HepG2 (cell line): ENCODE data around the gene CD68. TPM values are rescaled to one million over a fixed set of nuclear protein-coding genes. Genes with fewer than 3 reads are reported as not detected.

Experiments
- ATAC-seq: fragments of 200-7000 bp; cut with Tn5 transposase; 3 replicates; pipeline ENCODE4 v1.9.1; 2020; ENCODE audit warnings: mild to moderate bottlenecking, moderate library complexity
- BruUV-seq: library from RNA; stranded (reverse); fragments of 400-500 nt; replicated peaks from 2 replicates; lab custom pipeline; 2021; lab: Mats Ljungman, UMichigan
- CTCF ChIA-PET: fragments of 300-600 bp; formaldehyde crosslinking; extraction: SDS; loops from one replicate; lab custom pipeline; 2021; ENCODE audit warnings: low total read pairs, inconsistent platforms, low intra/inter-chr PET ratio; lab: Yijun Ruan, JAX
- POLR2A ChIA-PET: fragments of 350-600 bp; sonication (Branson Sonifier 250); formaldehyde crosslinking; loops from one replicate; lab custom pipeline; 2020; ENCODE audit warnings: antibody characterized with exemption, inconsistent platforms; lab: Yijun Ruan, JAX
- DNase-seq: peaks from one replicate; pipeline ENCODE4 v3.0.0-alpha.2; 2015; ENCODE audit warnings: low spot score
- FAIRE-seq: peaks from 3 replicates; lab custom pipeline; 2011; peaks lifted over from hg19 to GRCh38; lab: Jason Lieb, UNC
- H2AFZ ChIP-seq: one replicate; pipeline ENCODE4 v1.6.1; 2011; ENCODE audit warnings: low read length, inconsistent platforms
- H3K27ac ChIP-seq: fragments of 300-600 bp; 3 replicates; pipeline ENCODE4 v1.8.0; 2011; ENCODE audit warnings: mixed run types, mild to moderate bottlenecking, mixed read lengths, low read length, inconsistent platforms; ENCODE audit not compliant: insufficient read depth; ENCODE audit errors: extremely low read length
- H3K27me3 ChIP-seq, 2 experiments: fragments of 200-600 bp in 1 of 2; 2 replicates in 1 of 2; 3 replicates in 1 of 2; pipeline versions ENCODE4 v1.6.0 to v1.8.0; 2011; ENCODE audit warnings: low read length in 2 of 2, mild to moderate bottlenecking in 2 of 2, moderate library complexity in 2 of 2, inconsistent platforms in 1 of 2; ENCODE audit not compliant: insufficient read depth in 2 of 2, control insufficient read depth in 1 of 2
- H3K36me3 ChIP-seq, 2 experiments: fragments of 200-600 bp in 1 of 2; replicated peaks in 1 of 2; 2 replicates in 1 of 2; 3 replicates in 1 of 2; pipeline versions ENCODE4 v1.5.1 to v1.8.0; 2011; ENCODE audit warnings: low read length in 2 of 2, inconsistent platforms in 1 of 2; ENCODE audit not compliant: insufficient read depth in 2 of 2, control insufficient read depth in 1 of 2
- H3K4me1 ChIP-seq: 2 replicates; pipeline ENCODE4 v1.5.1; 2012; ENCODE audit warnings: low read length, inconsistent platforms; ENCODE audit not compliant: insufficient read depth
- H3K4me2 ChIP-seq: 2 replicates; pipeline ENCODE4 v1.6.0; 2011; ENCODE audit warnings: low read depth, low read length, inconsistent platforms
- H3K4me3 ChIP-seq, 3 experiments: fragments of 200-600 bp in 1 of 3; sonication (generic), shearing (Covaris generic) in 1 of 3; replicated peaks in 1 of 3; 2 replicates each; pipeline ENCODE4 v1.5.1; 2011 to 2016; ENCODE audit warnings: low read length in 3 of 3, inconsistent platforms in 2 of 3, low read depth in 2 of 3, mild to moderate bottlenecking in 2 of 3, control low read depth in 1 of 3, mixed read lengths in 1 of 3; ENCODE audit not compliant: insufficient read depth in 1 of 3
- H3K79me2 ChIP-seq: one replicate; pipeline ENCODE4 v1.6.1; 2011; ENCODE audit warnings: low read length, inconsistent platforms; ENCODE audit not compliant: insufficient read depth
- H3K9ac ChIP-seq: 2 replicates; pipeline ENCODE4 v1.6.0; 2011; ENCODE audit warnings: mild to moderate bottlenecking, low read depth, low read length, inconsistent platforms; ENCODE audit not compliant: insufficient read depth
- H3K9me3 ChIP-seq: 2 replicates; pipeline ENCODE4 v1.5.1; 2012; ENCODE audit warnings: mild to moderate bottlenecking, low read length
- H4K20me1 ChIP-seq: 2 replicates; pipeline ENCODE4 v1.6.0; 2011; ENCODE audit warnings: inconsistent platforms, mild to moderate bottlenecking, low read length, moderate library complexity; ENCODE audit not compliant: insufficient read depth
- AGO2 ChIP-seq: fragments of 200-400 bp; formaldehyde crosslinking; optimal IDR thresholded peaks from 2 replicates; pipeline ENCODE3; 2017; ENCODE audit warnings: mild to moderate bottlenecking, low read depth, low read length, moderate library complexity
- ESRRA ChIP-seq: sonication (generic); formaldehyde crosslinking; IDR thresholded peaks from 2 replicates; pipeline ENCODE4 v1.5.1; 2020; ENCODE audit warnings: mild to moderate bottlenecking, low read depth, missing genetic modification reagents
- HNRNPL ChIP-seq: fragments of 200-400 bp; formaldehyde crosslinking; IDR thresholded peaks from 2 replicates; pipeline ENCODE4 v1.6.1; 2017; ENCODE audit warnings: mild to moderate bottlenecking, low read depth, low read length
- JUN ChIP-seq: sonication (generic); formaldehyde crosslinking; IDR thresholded peaks from 2 replicates; pipeline ENCODE4 v1.4.0; 2020; ENCODE audit warnings: mild to moderate bottlenecking, missing genetic modification reagents
- KLF13 ChIP-seq: sonication (generic); formaldehyde crosslinking; IDR thresholded peaks from 2 replicates; pipeline ENCODE4 v1.4.0; 2020; ENCODE audit warnings: mild to moderate bottlenecking, missing genetic modification reagents
- NR2C2 ChIP-seq: sonication (generic); formaldehyde crosslinking; IDR thresholded peaks from 2 replicates; pipeline ENCODE4 v1.4.0; 2020; ENCODE audit warnings: missing genetic modification reagents, mild to moderate bottlenecking, moderate library complexity, borderline replicate concordance
- POLR2A ChIP-seq, 2 experiments: IDR thresholded peaks; 2 replicates each; pipeline ENCODE4 v1.6.1; 2011; ENCODE audit warnings: low read depth in 2 of 2, low read length in 2 of 2, mild to moderate bottlenecking in 1 of 2, moderate library complexity in 1 of 2; ENCODE audit not compliant: insufficient read depth in 1 of 2
- POLR2AphosphoS2 ChIP-seq: IDR thresholded peaks from 2 replicates; pipeline ENCODE4 v1.6.1; 2011; ENCODE audit warnings: low read depth, low read length, improper control_type of control experiment
- POLR2AphosphoS5 ChIP-seq: IDR thresholded peaks from 2 replicates; pipeline ENCODE4 v1.6.1; 2012; ENCODE audit warnings: low read depth, low read length
- RBM22 ChIP-seq: fragments of 200-400 bp; formaldehyde crosslinking; optimal IDR thresholded peaks from 2 replicates; pipeline ENCODE3; 2017; ENCODE audit warnings: mild to moderate bottlenecking, low read length, moderate library complexity
- ZNF33A ChIP-seq: sonication (generic); formaldehyde crosslinking; IDR thresholded peaks from 2 replicates; pipeline ENCODE4 v1.5.1; 2020; ENCODE audit warnings: missing genetic modification reagents, mild to moderate bottlenecking, moderate library complexity, borderline replicate concordance
- ZNF431 ChIP-seq: sonication (generic); formaldehyde crosslinking; IDR thresholded peaks from 2 replicates; pipeline ENCODE4 v1.9.0; 2022; ENCODE audit warnings: missing genetic modification reagents, low read depth, mild to moderate bottlenecking, borderline replicate concordance
- WGBS: methylation state at CpG from one replicate; pipeline ENCODE4 v1.1.6; 2017; ENCODE audit warnings: low lambda C conversion rate; 5-methylcytosine and 5-hydroxymethylcytosine counted together
- in situ Hi-C: cut with HindIII; loops from 2 replicates; pipeline ENCODE4 v1.10.0; 2017; ENCODE audit warnings: low pct_unique_long_range_greater_than_20kb; ENCODE audit not compliant: extremely low pct_ligation_motif_present
- intact Hi-C: fragments of 100-400 bp; cut with micrococcal nuclease; formaldehyde crosslinking; loops from one replicate; pipeline ENCODE4 v1.10.0; 2022; ENCODE audit not compliant: unreplicated experiment
- polyA plus RNA-seq, 8 experiments: library from polyadenylated mRNA; depleted of rRNA in 3 of 8; stranded (reverse) in 7 of 8; unstranded in 1 of 8; fragments of >200 nt; fragmentation: Illumina TruSeq in 4 of 8; extraction: Trizol in 4 of 8; gene quantifications; 2 replicates each; pipeline versions ENCODE4 v1.2.1 to v1.2.3, GENCODE V29; 2011 to 2016; ENCODE audit warnings: low read depth in 4 of 8, missing spikeins in 1 of 8, mixed read lengths in 1 of 8; ENCODE audit not compliant: insufficient read depth in 1 of 8
- total RNA-seq, 5 experiments: library from RNA; depleted of rRNA; stranded (reverse); fragments of >200 nt; fragmentation: Illumina TruSeq; extraction: Trizol; gene quantifications; 2 replicates each; pipeline ENCODE4 v1.2.3, GENCODE V29; 2016; ENCODE audit warnings: low read depth in 1 of 5
- TF ChIP-seq, protein P1 (sequence below), 2 experiments: sonication (generic) in 1 of 2; formaldehyde crosslinking in 1 of 2; IDR thresholded peaks; 2 replicates each; pipeline versions ENCODE4 v1.5.1 to v1.6.1; 2011 to 2020; ENCODE audit warnings: borderline replicate concordance in 1 of 2, low read depth in 1 of 2, low read length in 1 of 2, mild to moderate bottlenecking in 1 of 2, missing genetic modification reagents in 1 of 2, moderate library complexity in 1 of 2
- TF ChIP-seq, protein P2 (sequence below): sonication (generic); formaldehyde crosslinking; IDR thresholded peaks from 2 replicates; pipeline ENCODE4 v1.8.0; 2022; ENCODE audit warnings: mild to moderate bottlenecking, missing genetic modification reagents

The CD68 gene
- total and polyA plus RNA-seq, 2 of the 13 experiments (the other 11 are each of a cell fraction or from before 2014, with no cell fraction given) = 10.3 to 104 TPM

DNA sequence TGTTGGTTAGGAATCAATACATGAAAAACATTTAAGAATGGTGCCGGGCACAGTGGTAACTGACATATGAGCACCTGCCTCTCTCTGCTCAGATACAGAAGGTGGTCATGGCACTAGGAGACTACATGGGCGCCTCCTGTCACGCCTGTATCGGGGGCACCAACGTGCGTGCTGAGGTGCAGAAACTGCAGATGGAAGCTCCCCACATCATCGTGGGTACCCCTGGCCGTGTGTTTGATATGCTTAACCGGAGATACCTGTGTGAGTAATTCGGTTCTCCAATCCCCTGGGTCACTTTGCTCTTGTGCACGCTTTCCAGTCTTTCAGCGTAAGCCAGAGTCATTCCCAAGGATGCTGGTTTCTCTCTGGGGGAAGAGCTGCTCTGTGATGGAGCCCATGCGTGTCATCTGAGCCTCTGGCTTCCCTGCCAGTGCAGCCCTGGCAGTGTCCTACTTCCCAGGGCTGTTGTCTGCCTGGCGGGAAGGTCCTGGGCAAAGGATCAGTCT, 3.0 kb upstream of the CD68 start (continued):
- TF ChIP-seq, protein P1, sequence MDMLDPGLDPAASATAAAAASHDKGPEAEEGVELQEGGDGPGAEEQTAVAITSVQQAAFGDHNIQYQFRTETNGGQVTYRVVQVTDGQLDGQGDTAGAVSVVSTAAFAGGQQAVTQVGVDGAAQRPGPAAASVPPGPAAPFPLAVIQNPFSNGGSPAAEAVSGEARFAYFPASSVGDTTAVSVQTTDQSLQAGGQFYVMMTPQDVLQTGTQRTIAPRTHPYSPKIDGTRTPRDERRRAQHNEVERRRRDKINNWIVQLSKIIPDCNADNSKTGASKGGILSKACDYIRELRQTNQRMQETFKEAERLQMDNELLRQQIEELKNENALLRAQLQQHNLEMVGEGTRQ (IDR thresholded peaks at IDR 0.05; ENCODE audit: low read depth, low read length) = no peak
- TF ChIP-seq, protein P1 (CRISPR knock-in tag; IDR thresholded peaks at IDR 0.05; ENCODE audit: borderline replicate concordance) = no peak
- peak; percentile 58 for TF ChIP-seq POLR2AphosphoS5
- TF ChIP-seq KLF13 (CRISPR knock-in tag) = no peak
- TF ChIP-seq NR2C2 = no peak
- TF ChIP-seq POLR2A (IDR thresholded peaks at IDR 0.05; ENCODE audit: insufficient read depth in 1 of 2, low read depth in 2 of 2, low read length in 2 of 2) = peak; percentile 54 to 70; a peak in 3 of 4 replicates
- TF ChIP-seq HNRNPL = no peak
- TF ChIP-seq RBM22 = peak; percentile 96

DNA sequence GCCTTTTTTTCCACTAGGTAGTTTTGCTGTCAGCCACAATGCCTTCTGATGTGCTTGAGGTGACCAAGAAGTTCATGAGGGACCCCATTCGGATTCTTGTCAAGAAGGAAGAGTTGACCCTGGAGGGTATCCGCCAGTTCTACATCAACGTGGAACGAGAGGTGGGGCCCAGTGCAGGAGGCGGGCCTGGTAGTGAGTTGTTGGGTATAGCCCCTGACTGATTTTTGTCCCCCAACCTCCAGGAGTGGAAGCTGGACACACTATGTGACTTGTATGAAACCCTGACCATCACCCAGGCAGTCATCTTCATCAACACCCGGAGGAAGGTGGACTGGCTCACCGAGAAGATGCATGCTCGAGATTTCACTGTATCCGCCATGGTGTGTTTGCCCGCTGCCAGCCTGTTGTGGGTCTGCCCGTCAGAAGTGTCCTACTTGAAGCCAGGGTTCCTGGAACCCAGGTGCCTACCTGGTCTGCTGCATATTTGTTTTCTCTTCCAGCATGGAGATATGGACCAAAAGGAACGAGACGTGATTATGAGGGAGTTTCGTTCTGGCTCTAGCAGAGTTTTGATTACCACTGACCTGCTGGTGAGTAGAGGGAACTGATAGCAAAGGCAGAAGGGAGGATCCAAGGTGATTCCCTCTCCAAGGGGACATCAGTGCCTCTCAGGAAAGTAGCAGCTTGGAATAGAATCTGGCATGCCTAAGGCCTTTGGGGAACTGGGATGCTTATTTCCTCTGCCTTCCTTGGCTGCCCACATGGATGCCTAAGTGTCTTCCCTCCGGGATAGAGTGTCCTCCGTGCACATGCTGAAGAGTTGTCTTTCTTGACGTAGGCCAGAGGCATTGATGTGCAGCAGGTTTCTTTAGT, 1.9 kb upstream of the CD68 start:
- POLR2A ChIA-PET = interaction anchor here (2.2 to 3.6 kb wide), 3 partner anchors 17 to 110 kb away, joined by 10 to 37 read pairs (median 11); partner anchors contain the start of genes TP53 and WRAP53
- H3K4me2 ChIP-seq = no peak overlapping the region
- peaks cover 59% of the 10 kb centered on the region for H4K20me1 ChIP-seq
- WGBS = 95% methylated on average over 8 of the region's 17 CpGs
- ATAC-seq = no peak
- TF ChIP-seq JUN (CRISPR knock-in tag) (no peak), ZNF431 (no peak), POLR2AphosphoS2 (peak; percentile 14; the same call in 1 of the 2 replicates), ZNF33A (CRISPR knock-in tag) (no peak), ESRRA (CRISPR knock-in tag) (no peak), AGO2 (peak; percentile 3)
- TF ChIP-seq, protein P2, sequence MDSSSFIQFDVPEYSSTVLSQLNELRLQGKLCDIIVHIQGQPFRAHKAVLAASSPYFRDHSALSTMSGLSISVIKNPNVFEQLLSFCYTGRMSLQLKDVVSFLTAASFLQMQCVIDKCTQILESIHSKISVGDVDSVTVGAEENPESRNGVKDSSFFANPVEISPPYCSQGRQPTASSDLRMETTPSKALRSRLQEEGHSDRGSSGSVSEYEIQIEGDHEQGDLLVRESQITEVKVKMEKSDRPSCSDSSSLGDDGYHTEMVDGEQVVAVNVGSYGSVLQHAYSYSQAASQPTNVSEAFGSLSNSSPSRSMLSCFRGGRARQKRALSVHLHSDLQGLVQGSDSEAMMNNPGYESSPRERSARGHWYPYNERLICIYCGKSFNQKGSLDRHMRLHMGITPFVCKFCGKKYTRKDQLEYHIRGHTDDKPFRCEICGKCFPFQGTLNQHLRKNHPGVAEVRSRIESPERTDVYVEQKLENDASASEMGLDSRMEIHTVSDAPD (CRISPR knock-in tag) = no peak
- TF ChIP-seq, all 625 proteins: peak for 2
- H2AFZ ChIP-seq = no peak overlapping the region
- H3K9me3 ChIP-seq = no peaks in the 10 kb centered on the region
- no peak for FAIRE-seq
- BruUV-seq = no TSS peak
- H3K27me3 ChIP-seq = no peaks in the 10 kb centered on the region; a peak in 1 of 5 replicates
- H3K4me1 ChIP-seq = peaks cover 77% of the 10 kb centered on the region
- intact Hi-C loops (no loop called here), in situ Hi-C loops (loop anchor here (10.0 kb wide), 1 partner anchor 267 kb away; no protein-coding TSS in a partner anchor)
- no peak overlapping the region for H3K27ac ChIP-seq
- no peak overlapping the region for H3K4me3 ChIP-seq
- H3K79me2 ChIP-seq = peaks cover 51% of the 10 kb centered on the region
- H3K36me3 ChIP-seq = peaks cover 12 to 51% of the 10 kb centered on the region in 2 experiments
- peak overlapping the region; percentile 3; the same call in 1 of the 2 replicates for H3K9ac ChIP-seq
- CTCF ChIA-PET = no interaction called here
- DNase-seq = no peak
